Spleen (tissue), 11 donors: ENCODE results near the gene DCXR. TPM values are rescaled to one million over a fixed set of nuclear protein-coding genes. Genes with fewer than 3 reads are reported as not detected.

ENCODE experiments used
- DNase-seq: peaks from one replicate; pipeline ENCODE4 v3.0.0-alpha.2; 2020
- H3K27ac ChIP-seq, 8 donors: fragments of 200-600 bp; sonication (generic) in 7 of 8; 1 replicate in 4 of 8; 2 replicates in 4 of 8; pipeline versions ENCODE4 v1.5.0 to v1.8.0; 2016 to 2021; ENCODE audit warnings: inconsistent platforms in 4 of 8, mild to moderate bottlenecking in 4 of 8, moderate library complexity in 1 of 8
- H3K27me3 ChIP-seq, 7 donors: fragments of 200-600 bp; sonication (generic) in 6 of 7; replicated peaks in 1 of 7; 1 replicate in 4 of 7; 2 replicates in 3 of 7; pipeline versions ENCODE4 v1.5.0 to v1.8.0; 2016 to 2021; ENCODE audit warnings: inconsistent platforms in 3 of 7, mild to moderate bottlenecking in 1 of 7
- H3K36me3 ChIP-seq, 6 donors: fragments of 200-600 bp; sonication (generic) in 5 of 6; 1 replicate in 4 of 6; 2 replicates in 2 of 6; pipeline versions ENCODE4 v1.5.0 to v1.8.0; 2016 to 2021; ENCODE audit warnings: inconsistent platforms in 2 of 6
- H3K4me1 ChIP-seq, 6 donors: fragments of 200-600 bp; sonication (generic) in 5 of 6; 1 replicate in 3 of 6; 2 replicates in 3 of 6; pipeline versions ENCODE4 v1.5.0 to v1.8.0; 2016 to 2021; ENCODE audit warnings: inconsistent platforms in 3 of 6
- H3K4me3 ChIP-seq, 8 donors: fragments of 200-600 bp; sonication (generic) in 7 of 8; 1 replicate in 4 of 8; 2 replicates in 4 of 8; pipeline versions ENCODE4 v1.5.0 to v1.8.0; 2016 to 2021; ENCODE audit warnings: inconsistent platforms in 4 of 8, mild to moderate bottlenecking in 4 of 8, moderate library complexity in 2 of 8
- H3K9me3 ChIP-seq, 8 donors: fragments of 200-600 bp; sonication (generic) in 7 of 8; 1 replicate in 4 of 8; 2 replicates in 4 of 8; pipeline versions ENCODE4 v1.5.0 to v1.8.0; 2016 to 2021; ENCODE audit warnings: inconsistent platforms in 4 of 8
- CTCF ChIP-seq, 11 experiments: fragments of 200-600 bp in 7 of 11; fragments of 450-650 bp in 4 of 11; sonication (generic) in 4 of 11; IDR thresholded peaks in 8 of 11; conservative IDR thresholded peaks in 3 of 11; 1 replicate in 7 of 11; 2 replicates in 4 of 11; pipeline versions ENCODE4 v1.4.0 to v1.8.0; 2016 to 2021; ENCODE audit warnings: antibody characterized with exemption in 11 of 11, inconsistent platforms in 4 of 11, mild to moderate bottlenecking in 1 of 11
- POLR2A ChIP-seq, 3 donors: fragments of 450-650 bp; IDR thresholded peaks; one replicate each; pipeline ENCODE4 v1.5.1; 2017; ENCODE audit warnings: antibody characterized with exemption in 3 of 3, mild to moderate bottlenecking in 1 of 3
- POLR2AphosphoS5 ChIP-seq, 3 donors: sonication (generic); formaldehyde crosslinking; IDR thresholded peaks; one replicate each; pipeline ENCODE4 v1.5.1; 2017; ENCODE audit warnings: antibody characterized with exemption in 3 of 3
- WGBS, 5 donors: extraction: QIAGEN DNeasy Blood & Tissue Kit in 3 of 5; methylation state at CpG; one replicate each; pipeline versions ENCODE4 v1.1.5 to v1.1.7; 2013 to 2018; 5-methylcytosine and 5-hydroxymethylcytosine counted together
- intact Hi-C: fragments of 100-400 bp; cut with DNase I; formaldehyde crosslinking; loops from one replicate; pipeline ENCODE4 v1.15.0; 2023; ENCODE audit warnings: low total_unique reads
- polyA plus RNA-seq, 3 donors: library from polyadenylated mRNA; stranded (reverse); fragments of 200-250 nt; gene quantifications; one replicate each; pipeline ENCODE4 v1.2.1, GENCODE V29; 2013
- total RNA-seq, 7 donors: library from RNA; depleted of rRNA in 3 of 7; stranded (reverse); fragments of >200 nt in 3 of 7; fragmentation: NEBNext Ultra II Directional in 4 of 7; extraction: Animal tissue kit (Norgen Biotek cat#: 25700) in 4 of 7; gene quantifications; one replicate each; pipeline versions ENCODE4 v1.1.0 to v1.2.1, GENCODE V29; 2016 to 2021
- donor health status: healthy with polysubstance abuse.
- donor health status: DM: no; HTN: no; CAD: no; lungs with moderate emphysema.
- donor health status: DM: no; HTN: no; CAD: no.
- donor health status: Bipolar disorder and iron deficiency.
- donor health status: healthy.
- donor health status: DM: no; HTN: no; CAD: no.
- donor health status: DM: yes; HTN: yes; CAD: no.

DCXR gene
- total and polyA plus RNA-seq, 10 donors, result 44.2 to 88.0 (median 61.0) TPM

DNA sequence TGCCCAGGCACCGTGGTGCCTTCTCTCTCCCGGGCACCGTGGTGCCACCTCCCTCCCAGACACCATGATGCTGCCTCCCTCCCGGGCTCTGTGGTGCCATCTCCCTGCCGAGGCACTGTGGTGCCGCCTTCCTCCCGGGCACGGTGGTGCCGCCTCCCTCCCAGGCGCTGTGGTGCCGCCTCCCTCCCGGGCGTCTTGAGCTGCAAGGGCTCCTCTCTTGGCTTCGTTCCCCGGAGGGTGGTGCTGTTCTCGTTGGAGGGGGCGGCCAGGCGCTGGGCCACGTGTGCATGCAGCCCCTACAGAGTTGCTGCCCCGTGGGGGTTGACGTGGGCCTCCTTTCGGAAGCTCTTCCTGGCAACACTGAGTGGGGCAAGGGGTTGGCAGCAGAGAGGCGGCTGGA lies 23.1 kb downstream of the DCXR start:
- H3K4me1 ChIP-seq, result peaks cover 0 to 31% (median 18%) of the 10 kb centered on the region in 6 donors
- H3K4me3 ChIP-seq, result no peak overlapping the region
- no peak for TF ChIP-seq POLR2A (IDR thresholded peaks at IDR 0.05)
- peak in 1 of 3 donors; percentile 25 for TF ChIP-seq POLR2AphosphoS5 (IDR thresholded peaks at IDR 0.05)
- no peak for TF ChIP-seq CTCF (IDR thresholded peaks at IDR 0.05 in 8 of 11, conservative IDR thresholded peaks at IDR 0.05 in 3 of 11)
- H3K36me3 ChIP-seq, result peaks cover 0 to 74% (median 8%) of the 10 kb centered on the region in 6 donors
- WGBS, 5 donors, result 62 to 86% (median 81%) methylated on average over 5 to 23 of the region's 23 CpGs
- H3K9me3 ChIP-seq, result no peaks in the 10 kb centered on the region
- intact Hi-C loops, result no loop called here
- DNase-seq, result no peak
- H3K27ac ChIP-seq, result no peak overlapping the region
- H3K27me3 ChIP-seq, result no peaks in the 10 kb centered on the region

- peaks cover 0 to 30% (median 18%) of the 10 kb centered on the region in 6 donors for H3K4me1 ChIP-seq
- H3K27ac ChIP-seq, result peak overlapping the region in 5 of 8 donors; percentile 55 to 78 (median 69)
- DNase-seq, result no peak
- no peak overlapping the region for H3K4me3 ChIP-seq
- H3K36me3 ChIP-seq, result peaks cover 0 to 74% (median 9%) of the 10 kb centered on the region in 6 donors
- intact Hi-C loops, result no loop called here
- H3K9me3 ChIP-seq, result no peaks in the 10 kb centered on the region
- TF ChIP-seq POLR2AphosphoS5 (IDR thresholded peaks at IDR 0.05), result no peak
- no peak for TF ChIP-seq CTCF (IDR thresholded peaks at IDR 0.05 in 8 of 11, conservative IDR thresholded peaks at IDR 0.05 in 3 of 11)
- no peak for TF ChIP-seq POLR2A (IDR thresholded peaks at IDR 0.05)
- WGBS, 5 donors, result 76 to 94% (median 78%) methylated on average over 10 to 16 of the region's 16 CpGs
- H3K27me3 ChIP-seq, result no peaks in the 10 kb centered on the region
These were observed 23.6 kb downstream of the DCXR start for GRCh38 chr17:82013772-82014321.

- no peak for DNase-seq
- TF ChIP-seq POLR2A (IDR thresholded peaks at IDR 0.05), result no peak
- peak; percentile 21 to 73 (median 57) for TF ChIP-seq POLR2AphosphoS5 (IDR thresholded peaks at IDR 0.05)
- Histone ChIP-seq H3K27ac (peak overlapping the region in 7 of 8 donors; percentile 8 to 78 (median 63)), H3K4me1 (peaks cover 0 to 30% (median 18%) of the 10 kb centered on the region in 6 donors), H3K27me3 (no peaks in the 10 kb centered on the region), H3K36me3 (peaks cover 0 to 70% (median 5%) of the 10 kb centered on the region in 6 donors), H3K9me3 (no peaks in the 10 kb centered on the region), H3K4me3 (no peak overlapping the region)
- intact Hi-C loops, result no loop called here
- 34 to 51% (median 44%) methylated on average over 14 to 22 of the region's 22 CpGs for whole genome bisulfite sequencing, 5 donors
These were observed 24.2 kb downstream of the DCXR start for GRCh38 chr17:82013341-82013740.

DNA sequence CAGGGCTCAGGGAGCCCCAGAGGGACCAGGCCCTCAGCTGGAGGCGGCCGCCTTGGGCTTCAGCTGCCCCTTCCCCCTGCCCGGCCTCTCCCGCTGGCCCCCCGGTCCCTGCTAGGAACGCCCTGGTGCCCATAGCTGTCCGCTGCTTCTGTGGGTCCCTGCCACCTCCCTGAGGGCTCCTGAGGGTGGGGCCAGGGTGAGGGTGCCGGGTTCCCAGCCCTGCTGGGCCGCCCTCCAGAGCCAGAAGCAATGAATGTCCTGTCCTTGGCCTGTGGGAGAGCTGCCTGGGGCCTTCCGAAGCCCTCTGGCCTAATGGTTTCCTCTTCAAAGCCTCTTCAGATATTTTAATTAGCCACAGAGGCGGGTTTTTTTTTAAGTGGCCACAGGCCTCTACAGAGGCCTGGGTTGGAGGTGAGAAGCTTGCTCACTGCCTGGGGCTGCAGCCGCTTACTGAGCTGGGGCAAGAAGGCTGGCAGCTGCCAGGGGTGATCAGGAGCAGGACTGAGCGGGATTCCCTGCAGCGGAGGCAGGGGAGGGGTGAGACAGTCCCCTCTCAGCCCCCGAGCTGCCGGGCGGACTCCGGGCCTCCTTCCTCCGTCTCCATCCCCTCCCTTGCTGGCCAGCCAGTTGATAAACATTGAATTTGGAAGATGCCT lies 24.7 kb downstream of the DCXR start:
- intact Hi-C loops, result no loop called here
- no peak for DNase-seq
- TF ChIP-seq POLR2A (IDR thresholded peaks at IDR 0.05), result no peak
- no peak for TF ChIP-seq POLR2AphosphoS5 (IDR thresholded peaks at IDR 0.05)
- TF ChIP-seq CTCF (IDR thresholded peaks at IDR 0.05 in 8 of 11, conservative IDR thresholded peaks at IDR 0.05 in 3 of 11), result no peak
- no peak overlapping the region for H3K4me3 ChIP-seq
- no peaks in the 10 kb centered on the region for H3K27me3 ChIP-seq
- H3K27ac ChIP-seq, result peak overlapping the region in 7 of 8 donors; percentile 8 to 78 (median 63)
- H3K36me3 ChIP-seq, result peaks cover 0 to 64% (median 2%) of the 10 kb centered on the region in 6 donors
- H3K9me3 ChIP-seq, result no peaks in the 10 kb centered on the region
- peaks cover 0 to 30% (median 18%) of the 10 kb centered on the region in 6 donors for H3K4me1 ChIP-seq
- 68 to 79% (median 74%) methylated on average over 11 to 19 of the region's 19 CpGs for WGBS, 5 donors
